ENCODE measurements around the gene SIGMAR1.
A peak's percentile ranks its signal among the peaks of the same experiment; 100 is the strongest.

Gene SIGMAR1

DNA sequence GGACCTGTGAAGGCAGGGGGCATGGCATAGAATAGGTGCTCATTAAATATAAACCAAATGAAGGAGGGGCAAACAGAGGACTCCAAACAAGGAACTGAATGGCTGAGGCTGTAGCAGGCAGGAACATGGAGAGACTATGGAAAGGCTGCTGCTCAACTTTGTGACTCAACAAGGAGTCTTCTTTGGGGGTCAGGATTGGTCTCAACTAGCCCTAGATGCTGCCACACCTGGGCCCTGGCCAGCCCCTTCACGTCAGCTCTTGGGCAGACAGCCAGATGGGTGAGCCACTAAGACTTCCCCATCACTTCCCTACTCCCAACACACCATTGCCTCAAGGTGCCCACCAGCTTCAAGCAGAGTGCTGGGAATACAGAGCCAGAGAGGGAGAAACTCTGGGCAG lies 36.7 kb downstream of the SIGMAR1 start:
- no peak for DNase-seq

DNA sequence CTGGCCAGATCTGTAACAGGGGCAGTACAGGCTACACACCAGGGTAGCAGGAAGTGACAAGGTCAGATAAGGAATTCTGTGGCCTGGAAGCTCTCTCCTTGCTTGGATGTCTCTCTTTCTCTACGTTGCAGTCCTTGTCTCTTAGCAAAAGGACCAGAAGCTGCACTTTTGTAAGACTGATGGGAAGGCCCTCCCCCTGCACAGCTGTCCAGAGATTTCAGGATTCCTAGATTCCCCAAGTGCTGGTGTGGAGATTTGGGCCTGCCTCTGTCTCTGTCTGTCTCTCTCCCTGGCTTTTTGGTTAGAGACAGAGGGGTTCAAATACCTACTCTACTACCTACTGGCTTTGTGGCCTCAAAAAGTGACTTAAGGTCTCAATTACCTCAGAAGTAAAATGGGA lies 38.0 kb downstream of the SIGMAR1 start:
- DNase-seq: no peak

DNA sequence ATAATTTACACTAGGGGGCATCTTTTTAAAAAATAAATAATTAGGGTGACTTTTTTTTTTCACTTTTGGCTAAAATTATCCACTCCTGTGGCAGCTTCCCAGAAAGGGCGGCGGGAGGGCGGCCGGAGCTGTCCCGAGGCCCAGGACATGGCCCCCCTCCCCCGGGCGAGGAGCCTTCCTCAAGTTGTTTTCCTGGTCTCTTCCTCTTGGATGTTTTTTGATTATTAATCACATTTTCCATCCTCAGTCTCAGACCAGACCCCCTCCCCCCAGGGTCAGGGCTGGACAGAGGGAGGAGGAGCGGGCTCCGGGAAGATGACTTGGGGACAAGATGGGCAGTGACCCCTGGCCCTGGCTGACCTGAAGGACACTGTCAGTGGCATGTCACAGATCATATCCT lies 43.4 kb downstream of the SIGMAR1 start:
- DNase-seq: no peak

DNA sequence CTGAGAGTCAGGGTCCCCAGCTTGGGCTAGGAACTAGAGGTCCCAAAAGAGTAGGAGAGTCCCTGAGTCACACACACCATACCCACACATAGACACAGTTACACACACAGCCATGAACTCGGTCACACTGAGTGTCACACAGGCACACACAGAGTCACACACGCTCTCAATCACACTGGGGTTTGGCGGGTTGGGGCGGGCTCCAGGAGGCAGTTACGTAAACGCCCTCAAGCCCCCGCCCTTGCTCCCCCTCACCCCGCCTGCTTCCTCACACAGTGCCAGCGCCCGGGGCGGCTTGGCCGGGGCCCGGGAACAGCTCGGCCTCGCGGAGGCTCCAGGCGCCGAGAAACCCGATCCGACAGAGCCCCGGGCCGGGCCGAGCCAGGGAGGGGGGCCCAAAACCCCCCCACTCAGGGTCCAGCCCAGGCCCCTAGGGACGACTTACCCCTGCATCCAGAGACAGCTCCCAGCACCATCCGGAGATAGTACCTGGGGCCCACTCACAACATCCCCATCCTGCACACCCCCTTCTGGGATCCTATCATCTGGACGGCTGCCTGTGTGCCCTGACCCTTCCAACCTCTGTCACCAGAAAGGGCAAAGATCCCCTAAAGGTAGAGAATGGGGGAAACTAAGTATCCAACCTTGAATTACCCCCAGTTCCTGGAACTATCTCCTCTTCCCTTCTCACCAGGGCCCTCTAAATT lies 44.5 kb downstream of the SIGMAR1 start:
- no peak for DNase-seq

DNA sequence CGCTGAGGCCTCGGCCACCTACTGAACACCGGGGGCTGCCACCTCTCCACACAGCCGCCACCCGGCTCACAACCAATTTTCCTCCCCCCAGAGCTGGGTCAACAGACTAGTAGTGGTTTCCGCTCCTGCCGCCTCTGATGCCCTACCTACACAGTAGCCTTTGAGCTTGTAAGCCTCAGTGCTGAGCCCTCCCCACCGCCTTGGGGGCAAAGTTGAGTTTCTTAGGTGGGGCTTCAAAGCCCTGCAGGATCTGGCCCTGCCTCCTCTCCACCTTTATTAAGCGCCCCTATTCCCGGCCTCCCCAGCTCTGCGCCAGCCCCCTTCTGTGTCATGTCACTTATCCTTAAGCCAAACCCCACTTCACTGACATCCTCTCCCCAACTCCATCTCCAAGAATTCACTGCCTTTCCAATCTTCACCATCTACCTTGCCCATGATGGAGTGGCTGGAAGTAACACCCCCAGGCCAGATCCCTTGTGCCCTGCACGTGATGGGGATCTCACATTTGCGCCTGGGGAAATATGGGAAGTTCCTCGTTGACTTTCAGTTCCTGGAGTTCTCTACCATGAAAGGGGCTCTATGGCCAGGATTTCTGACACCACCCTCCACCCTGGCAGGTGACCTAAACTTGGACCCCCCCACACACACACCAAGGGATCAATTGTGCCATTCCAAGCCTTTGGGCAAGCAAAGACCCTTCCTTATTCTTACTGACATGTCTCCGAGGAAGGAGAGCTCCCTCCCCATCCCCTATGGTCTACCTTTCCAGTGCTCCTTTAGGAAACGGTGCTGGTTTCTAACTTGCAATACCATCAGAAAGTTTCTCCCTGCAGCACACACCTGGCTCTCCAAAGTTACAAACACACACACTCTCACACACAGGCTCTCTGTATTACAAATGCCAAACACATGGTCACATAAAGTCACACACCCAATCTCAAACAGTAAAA lies 45.4 kb downstream of the SIGMAR1 start:
- DNase-seq: no peak

DNA sequence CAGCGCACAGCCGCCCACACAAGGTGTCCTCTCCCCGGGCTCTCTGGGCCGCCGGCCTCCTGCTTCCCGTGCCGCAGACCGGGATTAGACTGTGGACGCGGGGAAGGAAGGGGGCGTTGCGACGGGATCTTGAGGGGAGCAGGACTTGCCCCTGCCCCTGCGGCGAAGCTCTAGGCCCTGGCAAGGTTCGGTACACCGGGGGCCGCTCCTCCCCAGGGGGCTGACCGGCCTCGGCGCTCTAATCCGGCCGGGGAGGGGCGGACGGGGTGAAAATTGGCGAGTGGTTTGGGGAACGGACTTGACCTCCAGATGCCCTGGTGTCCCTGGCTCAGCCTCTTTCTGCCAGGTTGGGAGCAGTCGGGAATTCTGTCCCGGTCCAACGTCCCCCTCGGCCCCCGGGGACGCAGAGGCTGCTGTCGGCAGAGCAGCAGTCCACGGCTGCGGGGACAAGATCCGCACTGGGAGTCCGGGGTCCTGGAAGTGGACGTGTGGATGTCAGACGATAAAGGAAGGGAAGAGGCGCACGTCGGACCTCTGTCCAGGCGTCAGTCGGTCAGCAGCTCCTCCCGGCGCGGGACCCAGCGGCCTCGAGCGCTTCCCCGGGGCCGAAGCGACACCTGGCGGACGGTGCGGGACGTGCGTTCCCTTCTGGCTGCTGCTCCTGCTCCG lies 46.2 kb downstream of the SIGMAR1 start:
- peak; percentile 88 for DNase-seq

DNA sequence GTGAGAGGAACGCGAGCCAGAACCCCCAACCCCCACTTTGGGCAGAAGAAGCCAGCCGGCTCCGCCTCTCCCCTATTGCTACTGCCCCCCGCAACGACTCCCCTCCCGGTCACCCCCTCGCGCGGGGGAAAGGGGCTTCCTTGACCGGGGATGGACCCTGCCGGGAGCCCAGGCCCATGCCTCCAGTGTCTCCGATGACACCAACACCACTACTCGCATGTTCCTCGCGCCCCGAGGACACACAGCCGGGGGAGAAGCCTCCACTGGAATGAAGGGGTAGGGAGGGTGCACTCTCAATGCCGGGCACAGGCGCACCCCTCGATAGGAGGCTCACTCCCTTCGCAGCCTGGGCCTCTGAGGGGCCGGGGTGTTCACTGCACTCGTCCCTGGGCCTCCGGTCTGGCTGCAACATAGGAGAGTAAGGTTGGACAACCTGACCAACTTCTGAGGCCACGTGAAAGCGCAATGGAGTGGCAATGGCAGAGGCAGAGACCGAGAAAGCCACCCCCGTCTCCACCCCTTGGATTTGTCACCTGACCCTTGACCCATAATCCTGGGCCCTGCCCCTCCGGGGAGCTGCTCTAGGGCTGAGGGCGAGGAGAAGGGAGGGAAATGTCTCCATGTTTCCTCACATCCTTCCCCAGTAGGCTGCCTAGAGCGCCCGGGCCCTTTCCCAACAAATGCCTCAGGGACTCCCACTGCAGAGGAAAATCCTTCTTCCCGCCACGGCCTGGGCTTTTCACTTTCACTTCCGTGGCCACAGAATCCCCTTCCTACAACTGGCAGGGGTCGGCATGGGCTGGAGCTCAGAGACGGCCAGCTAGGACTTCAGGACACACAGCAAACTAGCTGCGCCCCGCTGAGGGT lies 47.0 kb downstream of the SIGMAR1 start:
- DNase-seq: peak; percentile 30

DNA sequence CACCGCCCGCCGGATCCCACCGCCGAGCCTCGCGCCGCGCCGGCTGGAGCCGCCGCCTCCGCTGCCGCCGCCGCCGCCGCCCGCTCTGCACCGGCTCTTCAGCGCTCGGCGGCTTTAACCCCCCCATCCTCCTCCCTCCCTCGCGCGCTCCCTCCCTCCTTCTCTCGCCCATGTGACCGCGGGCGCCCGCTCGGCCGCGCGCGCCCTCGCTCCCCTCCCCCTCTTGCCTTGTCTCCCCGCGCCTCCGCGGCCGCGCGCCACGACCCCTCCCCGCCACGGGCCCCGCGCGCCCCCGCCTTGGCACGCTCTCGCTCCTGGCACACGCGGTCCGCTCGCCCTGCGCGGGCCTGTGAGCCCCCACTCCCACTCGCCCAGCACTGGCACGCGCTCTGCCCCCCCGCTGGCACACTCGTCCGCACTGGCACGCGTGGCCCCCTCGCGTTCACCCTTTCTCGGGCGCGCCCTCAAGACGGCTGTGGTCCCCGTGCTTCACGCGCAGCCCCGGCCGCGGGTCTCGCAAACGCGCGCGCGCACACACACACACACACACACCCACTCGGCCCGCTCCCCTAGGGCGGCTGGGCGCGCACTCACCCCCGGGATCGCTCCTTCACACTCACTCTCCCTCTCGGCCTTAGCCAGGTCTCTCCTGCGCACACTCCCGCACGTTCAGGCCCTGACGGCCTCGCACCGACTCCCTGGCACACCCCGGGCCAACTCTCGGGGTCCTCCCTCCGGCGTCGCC lies 47.8 kb downstream of the SIGMAR1 start, which contains the start of gene CNTFR:
Gene CNTFR, minus strand, starts transcription at position 89 of the 745 bp plus-strand sequence. CDS start 20,743 bp downstream, outside the sequence.
- DNase-seq: peak; percentile 26

DNA sequence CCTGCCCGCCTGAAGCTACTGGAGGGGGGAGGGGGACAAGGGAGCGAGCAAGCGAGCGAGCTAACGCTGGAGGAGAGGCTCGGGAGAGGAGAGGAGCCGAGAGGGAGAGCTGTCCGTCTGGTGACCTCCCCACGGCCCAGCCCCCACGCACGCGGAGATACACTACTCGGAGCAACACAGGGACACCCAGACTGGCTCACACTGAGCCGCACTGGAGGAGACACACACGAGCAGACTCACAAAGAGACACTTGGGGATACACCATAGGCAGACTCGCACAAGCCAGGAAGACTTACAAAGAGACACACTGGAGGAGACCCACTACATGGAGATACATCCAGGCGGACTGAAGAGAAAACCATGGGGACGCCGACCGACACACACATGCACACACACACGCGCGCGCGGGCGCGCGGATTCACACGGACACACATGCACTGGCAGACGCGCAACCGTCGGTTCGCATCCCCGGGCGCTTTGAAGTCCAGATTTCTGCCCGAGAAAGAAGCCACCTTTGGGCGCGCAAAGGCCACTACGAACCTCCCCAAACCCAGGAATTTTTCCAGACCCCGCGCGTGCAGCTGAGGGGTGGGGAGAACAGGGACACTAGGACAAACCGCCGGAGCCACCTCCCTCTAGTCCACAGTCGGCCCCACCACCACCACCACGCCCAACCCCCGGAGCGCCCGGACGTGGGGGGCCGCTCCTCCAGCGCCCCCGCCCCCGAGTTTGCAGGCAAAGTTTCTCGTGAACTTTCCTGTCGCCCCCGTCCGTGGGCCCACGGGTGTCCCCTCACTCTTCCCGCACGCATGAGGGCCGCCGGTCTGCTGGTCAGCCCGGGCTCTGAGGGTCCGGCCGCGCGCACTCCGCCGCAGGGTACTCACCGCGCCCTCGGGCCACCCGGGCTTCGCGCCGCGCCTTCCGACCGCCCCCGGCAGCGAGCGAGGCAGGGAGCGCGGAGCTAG lies 48.6 kb downstream of the SIGMAR1 start:
- DNase-seq: no peak

DNA sequence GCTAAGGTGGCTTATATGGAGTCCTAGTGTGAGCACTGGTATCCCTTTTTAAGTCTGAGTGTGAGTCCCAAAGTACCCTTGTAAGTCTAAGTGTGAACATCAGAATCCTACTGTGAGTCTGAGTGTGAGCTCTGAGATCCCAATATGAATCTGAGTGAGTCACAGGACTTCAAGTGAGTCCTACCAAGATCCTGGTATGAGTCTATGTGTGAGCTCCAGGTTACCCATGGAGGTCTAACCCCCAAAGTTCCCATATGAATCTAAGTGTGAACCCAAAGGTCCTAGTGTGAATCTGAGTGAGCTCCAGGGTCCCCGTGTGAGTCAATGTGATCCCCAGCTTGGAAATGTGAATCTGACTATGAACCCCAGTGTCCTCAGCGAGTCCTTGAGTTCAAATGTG lies 50.3 kb downstream of the SIGMAR1 start:
- DNase-seq: no peak

DNA sequence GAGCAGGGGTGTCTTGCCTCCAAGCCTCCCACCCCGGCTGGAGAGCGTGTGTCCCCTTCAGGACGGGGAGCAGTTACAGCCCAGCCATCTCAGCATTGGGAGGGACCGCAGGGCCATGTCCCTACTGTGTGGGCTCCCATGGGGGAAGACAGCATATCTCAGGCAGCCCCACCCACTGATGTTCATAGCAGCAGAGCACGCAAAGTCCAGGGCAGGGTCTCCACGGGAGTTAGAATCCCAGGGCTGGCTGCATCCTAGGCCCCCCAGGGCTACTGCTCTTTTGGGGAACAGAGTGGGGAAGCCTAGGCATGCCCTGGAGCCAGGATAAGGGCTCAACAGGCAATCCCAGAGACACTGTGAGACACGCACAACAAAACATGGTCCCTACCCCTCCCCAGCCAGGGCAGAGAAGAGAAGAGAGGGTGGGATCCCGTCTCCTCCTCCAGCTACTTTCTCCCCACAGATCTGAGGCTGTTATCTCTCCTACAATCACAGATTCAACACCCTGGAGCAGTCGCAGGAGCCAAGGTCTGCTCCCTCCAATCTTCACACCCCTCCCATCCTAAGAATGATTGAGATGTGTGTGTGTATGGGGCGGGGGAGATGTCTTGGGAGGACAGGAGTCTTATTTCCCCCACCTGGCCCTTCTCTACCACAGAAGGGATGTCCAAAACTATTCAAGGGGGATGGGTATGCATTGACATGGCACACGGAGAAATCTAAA lies 51.5 kb downstream of the SIGMAR1 start:
- no peak for DNase-seq

DNA sequence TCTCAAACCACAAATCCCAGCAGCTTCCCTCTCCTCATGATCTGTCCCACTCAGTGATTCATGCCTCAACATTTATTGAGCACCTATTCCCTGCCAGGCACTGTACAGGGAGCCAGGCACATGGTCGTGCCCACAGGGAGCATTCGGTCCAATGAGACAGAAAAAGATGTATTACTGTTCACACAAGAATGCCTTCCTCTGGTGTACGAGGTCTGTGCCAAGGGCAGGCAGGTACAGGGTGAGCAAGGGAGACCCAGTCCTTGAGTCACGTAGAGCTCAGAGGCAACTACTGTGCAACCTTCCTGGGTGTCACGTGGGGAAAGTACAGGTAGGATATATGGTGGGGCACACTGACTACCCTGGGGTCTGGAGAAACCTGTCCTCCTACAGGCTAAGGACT lies 52.6 kb downstream of the SIGMAR1 start:
- DNase-seq: no peak
